ENCODE measurements around the gene GADD45GIP1.
"Not testable (repeated sequence)": the region's sequence is repeated elsewhere in the genome, so short reads cannot be mapped to it uniquely, and the experiment has no call there.

- not testable (repeated sequence) for TF ChIP-seq CTCF (IDR thresholded peaks at IDR 0.05; ENCODE audit: low read depth, low read length, poor library complexity, severe bottlenecking); EZH2phosphoT487 (IDR thresholded peaks at IDR 0.05; ENCODE audit: borderline replicate concordance, low read length)
Observed at GRCh38 chr19:12915860-12916259, 41.2 kb downstream of the GADD45GIP1 start.
